ENCODE results near the gene CADPS2. TPM values are rescaled to one million over a fixed set of nuclear protein-coding genes. Genes with fewer than 3 reads are reported as not detected.

The CADPS2 gene
- total and polyA plus RNA-seq, 4 donors, result 16.0 to 76.7 (median 27.7) TPM

DNA sequence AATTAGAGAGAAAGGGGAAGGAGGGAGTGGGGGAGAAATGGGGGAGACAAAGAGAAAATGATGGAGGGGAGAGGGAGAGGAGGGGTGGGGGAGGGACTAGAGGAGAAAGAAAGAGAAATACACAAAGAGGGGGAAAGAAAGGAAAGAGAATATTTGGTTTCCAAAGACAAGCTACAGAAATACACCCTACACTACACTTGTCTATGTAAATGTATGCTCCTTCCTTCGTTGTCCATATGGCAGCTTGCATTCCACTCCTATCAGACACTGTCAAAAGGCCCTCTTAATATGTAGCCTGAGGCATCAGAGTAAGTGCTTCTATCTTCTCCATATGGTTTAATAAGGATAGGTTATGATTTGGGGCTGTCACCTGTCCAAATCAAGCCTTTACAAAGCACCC, 488.9 kb downstream of the CADPS2 start:
- Histone ChIP-seq H3K27ac (ENCODE audit: low read depth in 1 of 2, low read length in 1 of 2) (no peak overlapping the region), H3K4me3 (no peak overlapping the region), H3K4me1 (ENCODE audit: control insufficient read depth in 5 of 5, insufficient read depth in 5 of 5, low read length in 5 of 5) (peaks cover 0 to under 1% (median 0%) of the 10 kb centered on the region in 5 donors), H3K27me3 (ENCODE audit: control insufficient read depth in 3 of 3, insufficient read depth in 3 of 3, low read length in 2 of 3) (no peaks in the 10 kb centered on the region), H3K36me3 (ENCODE audit: control insufficient read depth in 4 of 4, insufficient read depth in 4 of 4, low read length in 4 of 4) (peaks cover 0 to 7% (median 3%) of the 10 kb centered on the region in 4 donors), H3K9me3 (ENCODE audit: control insufficient read depth in 4 of 4, insufficient read depth in 3 of 4, low read length in 3 of 4) (no peaks in the 10 kb centered on the region), H3K9ac (ENCODE audit: insufficient read depth in 1 of 2, low read length in 2 of 2) (no peak overlapping the region)
- 45 to 82% methylated on average over 1 of the region's 1 CpG for WGBS, 2 donors
- no peak for DNase-seq
- ATAC-seq (ENCODE audit: insufficient read depth, low FRiP score), result no peak
- TF ChIP-seq, protein P1, sequence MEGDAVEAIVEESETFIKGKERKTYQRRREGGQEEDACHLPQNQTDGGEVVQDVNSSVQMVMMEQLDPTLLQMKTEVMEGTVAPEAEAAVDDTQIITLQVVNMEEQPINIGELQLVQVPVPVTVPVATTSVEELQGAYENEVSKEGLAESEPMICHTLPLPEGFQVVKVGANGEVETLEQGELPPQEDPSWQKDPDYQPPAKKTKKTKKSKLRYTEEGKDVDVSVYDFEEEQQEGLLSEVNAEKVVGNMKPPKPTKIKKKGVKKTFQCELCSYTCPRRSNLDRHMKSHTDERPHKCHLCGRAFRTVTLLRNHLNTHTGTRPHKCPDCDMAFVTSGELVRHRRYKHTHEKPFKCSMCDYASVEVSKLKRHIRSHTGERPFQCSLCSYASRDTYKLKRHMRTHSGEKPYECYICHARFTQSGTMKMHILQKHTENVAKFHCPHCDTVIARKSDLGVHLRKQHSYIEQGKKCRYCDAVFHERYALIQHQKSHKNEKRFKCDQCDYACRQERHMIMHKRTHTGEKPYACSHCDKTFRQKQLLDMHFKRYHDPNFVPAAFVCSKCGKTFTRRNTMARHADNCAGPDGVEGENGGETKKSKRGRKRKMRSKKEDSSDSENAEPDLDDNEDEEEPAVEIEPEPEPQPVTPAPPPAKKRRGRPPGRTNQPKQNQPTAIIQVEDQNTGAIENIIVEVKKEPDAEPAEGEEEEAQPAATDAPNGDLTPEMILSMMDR (IDR thresholded peaks at IDR 0.05; ENCODE audit: control extremely low read depth, extremely low read depth), result no peak

DNA sequence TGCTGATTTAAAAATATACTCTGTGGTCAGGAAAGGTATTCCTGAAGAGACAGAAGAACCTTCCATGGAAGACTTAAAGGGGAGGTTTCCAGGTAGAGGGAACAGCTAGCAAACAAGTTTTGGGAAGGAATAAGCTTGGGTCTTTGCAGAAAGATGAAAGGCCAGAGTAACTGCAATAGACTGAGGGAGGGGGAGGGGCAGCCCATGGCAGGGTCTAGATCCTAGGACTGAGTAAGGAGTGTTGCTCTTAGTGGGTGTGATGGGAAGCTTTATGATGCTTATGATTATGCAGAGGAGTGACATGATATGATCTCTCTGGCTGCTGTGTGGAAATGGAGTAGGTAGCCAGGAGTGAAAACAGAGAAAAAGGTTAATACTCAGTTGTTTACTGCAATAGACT, 491.7 kb downstream of the CADPS2 start:
- Histone ChIP-seq H3K27ac (ENCODE audit: low read depth in 1 of 2, low read length in 1 of 2) (no peak overlapping the region), H3K27me3 (ENCODE audit: control insufficient read depth in 3 of 3, insufficient read depth in 3 of 3, low read length in 2 of 3) (no peaks in the 10 kb centered on the region), H3K4me3 (no peak overlapping the region), H3K36me3 (ENCODE audit: control insufficient read depth in 4 of 4, insufficient read depth in 4 of 4, low read length in 4 of 4) (peaks cover 0 to 7% (median 3%) of the 10 kb centered on the region in 4 donors), H3K4me1 (ENCODE audit: control insufficient read depth in 5 of 5, insufficient read depth in 5 of 5, low read length in 5 of 5) (no peaks in the 10 kb centered on the region), H3K9me3 (ENCODE audit: control insufficient read depth in 4 of 4, insufficient read depth in 3 of 4, low read length in 3 of 4) (no peaks in the 10 kb centered on the region), H3K9ac (ENCODE audit: insufficient read depth in 1 of 2, low read length in 2 of 2) (no peak overlapping the region)
- DNase-seq (no peak), ATAC-seq (ENCODE audit: insufficient read depth, low FRiP score) (no peak)
- TF ChIP-seq, protein P1 (IDR thresholded peaks at IDR 0.05; ENCODE audit: control extremely low read depth, extremely low read depth), result no peak

DNA sequence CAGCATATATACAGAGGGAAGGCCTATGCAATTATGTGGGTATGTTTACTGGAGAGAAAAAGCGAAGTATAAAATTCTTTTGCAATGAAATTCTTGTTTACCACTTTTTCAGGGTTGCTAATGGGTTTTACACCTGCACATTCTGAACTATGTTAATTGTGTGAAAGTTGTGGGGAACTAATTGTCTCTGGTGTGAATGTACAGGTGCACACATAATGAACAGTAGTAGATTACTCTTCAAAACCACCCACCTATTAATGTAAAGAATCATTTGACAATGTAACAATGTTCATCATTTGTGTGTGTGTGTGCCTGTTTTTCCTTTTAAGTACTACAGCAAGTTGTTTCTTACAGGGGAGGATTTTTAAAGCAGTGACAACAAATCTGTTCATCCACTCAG, 501.7 kb downstream of the CADPS2 start:
- WGBS, 2 donors, result 84 to 85% methylated on average over 1 of the region's 1 CpG
- H3K36me3 ChIP-seq (ENCODE audit: control insufficient read depth in 4 of 4, insufficient read depth in 4 of 4, low read length in 4 of 4), result peaks cover 0 to 9% (median 5%) of the 10 kb centered on the region in 4 donors
- DNase-seq (no peak), ATAC-seq (ENCODE audit: insufficient read depth, low FRiP score) (no peak)
- H3K4me3 ChIP-seq, result no peak overlapping the region
- TF ChIP-seq, protein P1 (IDR thresholded peaks at IDR 0.05; ENCODE audit: control extremely low read depth, extremely low read depth), result no peak
- no peaks in the 10 kb centered on the region for H3K9me3 ChIP-seq (ENCODE audit: control insufficient read depth in 4 of 4, insufficient read depth in 3 of 4, low read length in 3 of 4)
- H3K9ac ChIP-seq (ENCODE audit: insufficient read depth in 1 of 2, low read length in 2 of 2), result no peak overlapping the region
- H3K27me3 ChIP-seq (ENCODE audit: control insufficient read depth in 3 of 3, insufficient read depth in 3 of 3, low read length in 2 of 3), result no peaks in the 10 kb centered on the region
- H3K27ac ChIP-seq (ENCODE audit: low read depth in 1 of 2, low read length in 1 of 2), result no peak overlapping the region
- no peaks in the 10 kb centered on the region for H3K4me1 ChIP-seq (ENCODE audit: control insufficient read depth in 5 of 5, insufficient read depth in 5 of 5, low read length in 5 of 5)

DNA sequence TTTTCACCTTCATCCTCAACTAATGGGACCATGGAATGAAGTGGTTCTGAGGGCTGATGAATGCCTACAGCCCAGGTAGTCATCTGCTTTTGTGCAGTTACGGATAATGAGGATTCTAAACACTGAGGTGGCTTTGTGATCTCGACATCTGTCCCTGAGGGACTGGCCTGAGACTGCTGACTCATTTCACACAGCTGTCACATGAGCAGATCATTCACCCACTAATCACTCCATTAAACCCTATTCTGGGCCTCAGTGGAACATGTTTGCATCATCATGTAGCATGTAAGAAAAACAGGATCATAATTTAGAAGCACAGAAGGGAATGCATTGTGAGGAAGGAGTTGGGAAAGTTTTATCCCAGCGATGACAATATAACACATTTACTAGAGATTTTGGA, 502.3 kb downstream of the CADPS2 start:
- TF ChIP-seq, protein P1 (IDR thresholded peaks at IDR 0.05; ENCODE audit: control extremely low read depth, extremely low read depth), result no peak
- Histone ChIP-seq H3K9ac (ENCODE audit: insufficient read depth in 1 of 2, low read length in 2 of 2) (no peak overlapping the region), H3K27me3 (ENCODE audit: control insufficient read depth in 3 of 3, insufficient read depth in 3 of 3, low read length in 2 of 3) (no peaks in the 10 kb centered on the region), H3K9me3 (ENCODE audit: control insufficient read depth in 4 of 4, insufficient read depth in 3 of 4, low read length in 3 of 4) (no peaks in the 10 kb centered on the region), H3K4me3 (no peak overlapping the region), H3K36me3 (ENCODE audit: control insufficient read depth in 4 of 4, insufficient read depth in 4 of 4, low read length in 4 of 4) (peaks cover 0 to 9% (median 5%) of the 10 kb centered on the region in 4 donors), H3K27ac (ENCODE audit: low read depth in 1 of 2, low read length in 1 of 2) (no peak overlapping the region), H3K4me1 (ENCODE audit: control insufficient read depth in 5 of 5, insufficient read depth in 5 of 5, low read length in 5 of 5) (no peaks in the 10 kb centered on the region)
- 75 to 77% methylated on average over 3 of the region's 3 CpGs for WGBS, 2 donors
- no peak for ATAC-seq (ENCODE audit: insufficient read depth, low FRiP score)
- no peak for DNase-seq

Measured in lung (tissue), 12 donors.